Stimulated activated naive CD4-positive, alpha-beta T cell treated with Interleukin-2 at 50 U/mL for 16 hours (primary cell): Measurements from ENCODE around the gene TTC39C.
"Not testable (repeated sequence)": the region's sequence is repeated elsewhere in the genome, so short reads cannot be mapped to it uniquely, and the experiment has no call there.

ENCODE experiments used
- DNase-seq: peaks from one replicate; lab custom pipeline; 2025; lab: John Stamatoyannopoulos, UW

The TTC39C gene

GRCh38 chr18:24018299-24018886, 3.8 kb downstream of the TTC39C start:
- DNase-seq, result peak; percentile 34

GRCh38 chr18:24019641-24020331, 5.2 kb downstream of the TTC39C start:
- peak; percentile 33 for DNase-seq

- no peak for DNase-seq
Observed at GRCh38 chr18:24021505-24021904, 7.0 kb downstream of the TTC39C start.

GRCh38 chr18:24022161-24022560, 7.6 kb downstream of the TTC39C start:
- DNase-seq, result no peak

GRCh38 chr18:24023185-24023814, 8.7 kb downstream of the TTC39C start:
- no peak for DNase-seq

GRCh38 chr18:24024425-24024824, 9.9 kb downstream of the TTC39C start:
- no peak for DNase-seq

- DNase-seq, result no peak
Observed at GRCh38 chr18:24026457-24026856, 11.9 kb downstream of the TTC39C start.

GRCh38 chr18:24027156-24027827, 12.7 kb downstream of the TTC39C start:
- DNase-seq, result no peak

GRCh38 chr18:24028946-24029345, 14.4 kb downstream of the TTC39C start:
- not testable (repeated sequence) for DNase-seq

- DNase-seq, result no peak
Observed at GRCh38 chr18:24031318-24031717, 16.8 kb downstream of the TTC39C start.

GRCh38 chr18:24031916-24032315, 17.4 kb downstream of the TTC39C start:
- DNase-seq, result no peak

GRCh38 chr18:24033641-24034412, 19.3 kb downstream of the TTC39C start:
- DNase-seq, result no peak

- no peak for DNase-seq
Observed at GRCh38 chr18:24035316-24035715, 20.8 kb downstream of the TTC39C start.

- DNase-seq, result no peak
Observed at GRCh38 chr18:24039671-24040070, 25.1 kb downstream of the TTC39C start.

- DNase-seq, result no peak
Observed at GRCh38 chr18:24041691-24042090, 27.1 kb downstream of the TTC39C start.

- no peak for DNase-seq
Observed at GRCh38 chr18:24043403-24043802, 28.8 kb downstream of the TTC39C start.

- DNase-seq, result no peak
Observed at GRCh38 chr18:24048261-24048660, 33.7 kb downstream of the TTC39C start.

GRCh38 chr18:24049142-24049541, 34.6 kb downstream of the TTC39C start:
- no peak for DNase-seq

GRCh38 chr18:24051031-24051947, 36.7 kb downstream of the TTC39C start:
- no peak for DNase-seq

GRCh38 chr18:24052053-24052452, 37.5 kb downstream of the TTC39C start:
- no peak for DNase-seq

- no peak for DNase-seq
Observed at GRCh38 chr18:24053211-24053610, 38.7 kb downstream of the TTC39C start.
